HuH-7 (cell line): ENCODE results near the gene LIPT2.

ENCODE experiments used
- DNase-seq: peaks from one replicate; pipeline ENCODE4 v3.0.0; 2011; ENCODE audit warnings: low spot score

The LIPT2 gene

GRCh38 chr11:74494916-74495315 is 1.4 kb upstream of the LIPT2 start:
- no peak for DNase-seq

GRCh38 chr11:74493791-74494630 is 487 bp upstream of the LIPT2 start:
- no peak for DNase-seq

DNA sequence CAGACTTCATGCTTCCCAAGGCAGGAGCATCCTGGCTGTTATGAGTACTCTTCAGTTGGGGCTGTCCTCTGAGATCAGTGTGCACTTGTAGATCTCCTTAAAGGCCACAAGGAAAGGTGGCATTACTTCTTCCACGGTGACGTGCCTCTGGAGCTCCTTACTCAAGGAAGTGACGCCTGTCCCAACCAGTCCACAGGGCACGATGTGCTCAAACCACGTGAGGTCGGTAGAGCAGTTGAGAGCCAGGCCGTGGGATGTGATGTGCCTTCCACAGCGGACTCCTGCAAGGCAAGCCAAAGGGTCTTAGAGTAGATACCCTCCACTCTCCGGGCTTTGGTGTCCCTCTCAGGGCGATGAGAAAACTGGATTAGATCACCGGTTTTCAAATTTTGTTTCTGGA is 1.4 kb downstream of the LIPT2 start:
- DNase-seq, result no peak

- DNase-seq, result no peak
Measured at GRCh38 chr11:74490941-74491340, 2.6 kb downstream of the LIPT2 start.

DNA sequence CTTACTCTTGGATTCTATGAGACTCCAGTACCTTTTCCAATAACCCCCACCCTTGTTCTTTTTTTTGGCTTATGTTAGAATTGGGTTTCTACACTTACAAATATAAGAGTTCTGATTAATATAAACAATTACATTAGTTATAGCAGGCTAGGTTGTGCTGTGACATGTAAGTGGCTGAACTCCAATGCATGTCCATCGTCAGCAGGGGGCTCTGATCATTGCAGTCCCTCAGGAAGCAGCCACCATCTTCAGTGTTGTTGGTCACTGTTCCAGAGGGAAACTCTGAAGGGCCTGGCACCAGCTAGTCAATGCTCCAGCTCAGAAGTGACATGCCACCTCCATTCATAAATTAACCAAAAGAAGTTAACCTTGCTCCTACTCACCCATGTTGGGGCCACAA is 5.6 kb downstream of the LIPT2 start:
- DNase-seq, result peak; percentile 37

GRCh38 chr11:74485868-74486267 is 7.7 kb downstream of the LIPT2 start:
- DNase-seq, result no peak

- DNase-seq, result no peak
Measured at GRCh38 chr11:74480688-74481417, 12.7 kb downstream of the LIPT2 start.

- no peak for DNase-seq
Measured at GRCh38 chr11:74479732-74480123, 13.8 kb downstream of the LIPT2 start.

DNA sequence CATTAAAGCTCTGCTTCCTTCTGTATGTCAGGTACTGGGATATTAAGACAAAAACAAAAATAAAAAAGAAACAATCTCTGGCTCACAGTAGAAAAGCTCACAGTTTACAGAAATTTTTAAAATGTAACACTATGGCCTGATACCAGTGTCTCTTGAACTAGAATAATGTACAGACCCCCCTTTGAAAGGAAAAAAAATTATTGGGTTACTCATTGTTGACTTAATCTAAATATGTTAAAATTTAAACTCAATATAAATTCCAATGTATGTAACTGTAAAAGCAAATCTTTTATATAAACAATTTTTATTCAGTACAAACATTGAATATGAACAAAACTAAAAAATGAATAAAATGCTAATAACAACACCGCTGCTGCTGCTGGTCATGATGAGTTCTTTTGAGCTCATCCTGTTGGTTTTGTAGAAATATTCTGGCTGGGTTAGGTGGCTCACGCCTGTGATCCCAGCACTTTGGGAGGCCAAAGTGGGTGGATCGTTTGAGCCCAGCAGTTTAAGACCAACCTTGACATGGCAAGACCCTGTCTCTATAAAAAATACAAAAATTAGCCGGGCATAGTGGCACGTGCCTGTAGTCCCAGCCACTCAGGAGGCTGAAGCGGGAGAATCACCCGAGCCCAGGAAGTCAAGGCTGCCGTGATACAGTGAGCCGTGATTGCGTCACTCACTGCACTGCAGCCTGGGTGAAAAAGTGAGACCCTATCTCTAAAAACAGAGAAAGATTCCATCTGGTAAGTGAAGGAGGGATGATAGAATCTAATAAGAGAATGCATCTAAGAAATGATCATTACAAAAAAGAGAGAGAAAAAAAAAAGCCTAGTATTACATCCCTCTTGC is 14.4 kb downstream of the LIPT2 start:
- no peak for DNase-seq

- no peak for DNase-seq
Measured at GRCh38 chr11:74476536-74476935, 17.0 kb downstream of the LIPT2 start.

DNA sequence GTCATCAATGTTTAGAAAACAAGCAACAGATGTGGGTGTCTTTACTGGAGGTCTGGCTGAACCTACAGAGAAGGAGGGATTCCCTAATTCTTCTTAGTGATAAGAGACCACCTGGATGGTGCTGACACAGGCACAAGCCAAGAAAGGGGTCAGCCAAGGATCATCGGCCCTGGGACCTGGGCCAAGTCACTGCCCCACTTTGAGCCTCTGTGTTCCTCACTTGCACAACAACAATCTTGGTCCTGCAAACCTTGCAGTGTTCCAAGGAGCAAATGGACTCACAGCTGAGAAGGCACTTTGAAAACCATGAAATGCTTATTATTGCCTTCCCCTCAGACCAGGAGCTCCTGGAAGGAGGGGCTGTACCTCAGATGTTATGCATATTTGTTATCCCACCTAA is 19.2 kb downstream of the LIPT2 start:
- no peak for DNase-seq

DNA sequence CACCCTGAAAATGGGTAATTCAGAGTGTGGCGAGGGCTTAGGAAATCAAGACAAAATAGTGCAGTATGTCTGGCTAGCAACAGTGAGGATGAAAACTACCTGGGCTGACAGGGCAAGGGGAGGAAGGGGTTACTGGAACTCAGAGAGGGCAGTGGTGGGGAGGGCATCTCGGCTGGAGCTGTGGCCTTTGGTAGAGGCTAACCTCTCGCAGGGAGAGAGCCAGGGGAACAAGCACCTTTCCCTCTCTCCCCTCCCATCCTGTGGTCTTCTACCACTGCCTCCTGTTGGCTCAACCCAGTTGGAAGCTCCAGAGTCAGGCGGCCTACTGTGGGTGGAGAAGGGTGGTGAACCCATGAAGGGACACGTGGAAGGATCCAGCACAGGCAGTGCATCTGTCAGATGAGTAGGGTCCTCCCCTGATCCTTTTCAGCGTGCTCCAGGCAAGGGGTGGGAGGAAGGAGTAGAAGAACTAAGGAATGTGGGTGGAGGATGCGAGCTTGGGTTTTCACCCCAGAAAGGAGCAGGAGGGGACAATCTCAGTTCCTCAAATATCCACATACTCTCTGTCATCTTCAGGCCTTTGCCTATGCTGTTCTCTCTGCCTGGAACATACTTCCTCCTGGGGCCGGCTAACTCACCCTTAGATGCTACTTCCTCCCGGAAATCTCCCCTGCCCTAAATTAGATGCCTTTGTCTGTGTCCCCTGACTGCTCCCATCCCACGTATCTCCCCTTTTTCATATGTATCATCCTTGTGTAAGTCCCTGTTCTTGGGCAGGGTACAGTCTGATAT is 19.9 kb downstream of the LIPT2 start:
- no peak for DNase-seq

- no peak for DNase-seq
Measured at GRCh38 chr11:74471668-74472429, 21.7 kb downstream of the LIPT2 start.

DNA sequence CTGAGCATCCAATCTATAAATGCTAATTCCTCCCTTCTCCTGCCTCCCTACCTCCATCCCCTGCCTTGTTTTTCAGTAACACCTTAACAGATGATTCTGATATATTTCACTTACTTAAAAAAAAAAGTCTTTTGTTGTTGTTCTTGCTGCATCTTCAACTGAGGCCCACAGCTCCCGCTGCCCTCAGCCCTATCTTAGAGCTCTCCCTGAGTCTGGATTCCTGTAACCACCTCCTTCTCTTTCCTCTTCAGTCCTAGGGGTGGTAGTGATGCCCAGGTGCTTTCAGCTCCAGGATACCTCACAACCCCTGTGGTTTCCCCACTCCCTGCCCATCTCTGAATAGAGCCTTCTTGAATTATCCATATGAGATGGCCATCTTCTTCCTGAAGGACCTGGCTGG is 22.5 kb downstream of the LIPT2 start:
- no peak for DNase-seq

GRCh38 chr11:74470526-74470925 is 23.0 kb downstream of the LIPT2 start:
- no peak for DNase-seq

DNA sequence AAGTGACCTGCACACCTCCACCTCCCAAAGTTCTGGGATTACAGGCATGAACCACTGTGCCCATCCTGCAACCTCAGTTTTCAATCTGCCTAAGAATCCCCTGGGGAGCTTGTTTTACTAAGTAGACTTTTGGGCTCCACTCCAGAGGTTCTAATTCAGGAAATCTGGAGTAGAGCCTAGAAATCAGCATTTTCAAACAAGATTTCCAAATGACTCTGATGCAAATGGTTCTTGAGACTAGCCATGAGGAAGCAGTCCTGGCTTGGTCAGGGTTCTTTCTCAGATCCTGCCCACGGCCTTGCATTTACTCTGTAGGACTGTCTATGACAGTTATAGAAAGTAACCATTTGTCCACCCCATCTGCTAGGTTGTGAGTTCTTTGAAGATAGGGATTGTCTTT is 24.6 kb downstream of the LIPT2 start:
- DNase-seq, result no peak

DNA sequence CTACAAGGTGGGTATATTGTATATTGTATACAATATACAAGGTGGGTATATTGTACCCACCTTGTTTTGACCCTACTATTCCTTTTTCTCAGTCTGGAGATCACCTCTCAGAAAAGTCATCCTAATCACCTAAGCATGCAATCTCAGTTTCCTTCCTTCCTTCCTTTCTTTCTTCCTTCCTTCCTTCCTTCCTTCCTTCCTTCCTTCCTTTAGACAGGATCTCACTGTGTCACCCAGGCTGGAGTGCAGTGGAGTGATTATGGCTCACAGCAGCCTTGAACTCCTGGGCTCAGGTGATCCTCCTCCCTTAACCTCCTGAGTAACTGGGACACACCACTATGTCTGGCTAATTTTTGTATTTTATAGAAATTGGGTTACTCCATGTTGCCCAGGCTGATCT is 25.0 kb downstream of the LIPT2 start:
- DNase-seq, result no peak

DNA sequence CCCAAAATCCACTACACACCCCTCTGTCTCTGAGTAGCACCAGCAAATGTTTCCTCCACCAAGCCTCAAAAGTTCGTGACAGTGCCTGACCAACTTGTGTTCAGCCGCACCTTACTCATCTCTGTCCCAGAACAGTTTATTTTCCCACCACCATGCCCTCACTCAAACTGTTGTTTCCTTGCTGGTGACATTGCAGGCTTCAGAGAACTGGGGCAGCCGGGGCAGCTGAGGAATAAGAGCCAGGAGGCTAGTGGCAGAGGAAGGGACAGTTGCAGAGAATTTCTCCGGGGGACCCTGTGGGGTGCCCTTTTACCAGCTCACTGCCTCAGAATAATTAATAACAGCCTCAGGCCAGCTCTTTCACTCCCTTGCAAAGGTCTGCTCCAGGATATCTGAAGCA is 25.5 kb downstream of the LIPT2 start:
- no peak for DNase-seq

GRCh38 chr11:74466916-74467885 is 26.3 kb downstream of the LIPT2 start, which contains the start of gene KCNE3:
TSS of gene KCNE3 (minus strand) at chr11:74467549. CDS start at chr11:74457563, 9,986 bp downstream.
- DNase-seq, result no peak

DNA sequence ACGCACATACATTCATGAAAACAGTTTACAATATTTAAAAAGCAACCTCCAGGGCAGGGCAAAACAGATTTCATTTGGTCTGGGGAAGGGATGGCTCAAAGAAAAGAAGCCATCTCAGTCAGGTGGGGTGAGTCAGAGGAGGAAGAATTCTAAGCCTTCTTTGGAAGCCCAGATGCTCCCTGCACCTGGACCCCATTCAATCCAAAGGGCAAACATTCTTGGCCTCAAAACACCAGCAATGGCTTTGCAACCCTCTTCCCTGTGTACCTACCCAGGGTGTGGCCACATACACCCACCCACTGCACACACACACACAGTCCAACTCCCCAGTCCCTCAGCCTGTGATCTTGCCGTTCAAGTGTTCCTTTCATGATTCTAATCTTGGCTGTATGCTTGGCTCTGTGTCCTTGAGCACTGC is 28.2 kb downstream of the LIPT2 start:
- DNase-seq, result no peak
